IMR-90 (cell line): Measurements from ENCODE around the gene CTCF. TPM values are rescaled to one million over a fixed set of nuclear protein-coding genes. Genes with fewer than 3 reads are reported as not detected.

Experiments
- ATAC-seq: fragments of 200-7000 bp; cut with Tn5 transposase; 2 replicates; pipeline ENCODE4 v1.9.1; 2020; ENCODE audit warnings: low read depth, mild to moderate bottlenecking, moderate library complexity
- BruUV-seq: library from RNA; stranded (reverse); fragments of 400-500 nt; replicated peaks from 2 replicates; lab custom pipeline; 2021; lab: Mats Ljungman, UMichigan
- CTCF ChIA-PET: fragments of 300-600 bp; formaldehyde crosslinking; extraction: SDS; loops from one replicate; lab custom pipeline; 2021; ENCODE audit warnings: antibody characterized with exemption; lab: Yijun Ruan, JAX
- POLR2A ChIA-PET: fragments of 300-600 bp; sonication (Branson Sonifier 250); formaldehyde crosslinking; loops from one replicate; lab custom pipeline; 2022; ENCODE audit warnings: antibody characterized with exemption; ENCODE audit not compliant: unreplicated experiment; lab: Charles Lee
- DNase-seq: peaks from one replicate; pipeline ENCODE4 v3.0.0; 2013
- H2AFZ ChIP-seq: replicated peaks from 2 replicates; pipeline ENCODE3; 2013; ENCODE audit warnings: low read length, mild to moderate bottlenecking; ENCODE audit not compliant: poor library complexity
- H2AK5ac ChIP-seq: 2 replicates; pipeline ENCODE4 v1.6.1; 2013; ENCODE audit warnings: low read depth, low read length, inconsistent platforms
- H2AK9ac ChIP-seq: replicated peaks from 2 replicates; pipeline ENCODE3; 2013; ENCODE audit warnings: mild to moderate bottlenecking, low read depth, low read length, moderate library complexity; ENCODE audit not compliant: poor library complexity
- H2BK120ac ChIP-seq: 2 replicates; pipeline ENCODE4 v1.6.1; 2013; ENCODE audit warnings: low read depth, low read length, inconsistent platforms
- H2BK15ac ChIP-seq: 3 replicates; pipeline ENCODE4 v1.6.1; 2013; ENCODE audit warnings: low read depth, low read length, inconsistent platforms
- H2BK20ac ChIP-seq: 2 replicates; pipeline ENCODE4 v1.6.1; 2013; ENCODE audit warnings: low read depth, mild to moderate bottlenecking, inconsistent platforms, low read length, moderate library complexity
- H2BK5ac ChIP-seq: 2 replicates; pipeline ENCODE4 v1.6.1; 2013; ENCODE audit warnings: mild to moderate bottlenecking, low read depth, low read length, inconsistent platforms; ENCODE audit not compliant: poor library complexity, severe bottlenecking
- H3K14ac ChIP-seq: replicated peaks from 2 replicates; pipeline ENCODE4 v1.6.1; 2013; ENCODE audit warnings: low read depth, low read length, inconsistent platforms
- H3K18ac ChIP-seq: 2 replicates; pipeline ENCODE4 v1.6.1; 2013; ENCODE audit warnings: low read depth, low read length, control low read depth
- H3K23ac ChIP-seq: 2 replicates; pipeline ENCODE4 v1.6.1; 2013; ENCODE audit warnings: low read depth, low read length, inconsistent platforms
- H3K27ac ChIP-seq: 2 replicates; pipeline ENCODE4 v1.5.1; 2013; ENCODE audit warnings: mild to moderate bottlenecking, control low read depth, low read length; ENCODE audit not compliant: insufficient read depth
- H3K27me3 ChIP-seq: 2 replicates; pipeline ENCODE4 v1.6.1; 2013; ENCODE audit warnings: low read length; ENCODE audit not compliant: control insufficient read depth, insufficient read depth
- H3K36me3 ChIP-seq: 2 replicates; pipeline ENCODE4 v1.6.1; 2013; ENCODE audit warnings: low read length, mixed read lengths; ENCODE audit not compliant: control insufficient read depth, insufficient read depth
- H3K4ac ChIP-seq: 2 replicates; pipeline ENCODE4 v1.6.1; 2013; ENCODE audit warnings: low read depth, low read length, inconsistent platforms
- H3K4me1 ChIP-seq: 2 replicates; pipeline ENCODE4 v1.6.1; 2013; ENCODE audit warnings: low read length, mixed read lengths; ENCODE audit not compliant: control insufficient read depth, insufficient read depth
- H3K4me2 ChIP-seq: 2 replicates; pipeline ENCODE4 v1.6.1; 2013; ENCODE audit warnings: low read depth, mild to moderate bottlenecking, control low read depth, low read length, moderate library complexity
- H3K4me3 ChIP-seq: 2 replicates; pipeline ENCODE4 v1.5.1; 2013; ENCODE audit warnings: low read depth, mild to moderate bottlenecking, control low read depth, low read length, moderate library complexity; ENCODE audit not compliant: insufficient read depth
- H3K56ac ChIP-seq: 2 replicates; pipeline ENCODE4 v1.6.1; 2013; ENCODE audit warnings: low read length, inconsistent platforms; ENCODE audit not compliant: insufficient read depth; ENCODE audit errors: extremely low read depth
- H3K79me1 ChIP-seq, 2 experiments: 2 replicates each; pipeline ENCODE4 v1.6.1; 2013; ENCODE audit warnings: low read length in 2 of 2, inconsistent platforms in 1 of 2, low read depth in 1 of 2
- H3K9ac ChIP-seq: 2 replicates; pipeline ENCODE4 v1.6.1; 2013; ENCODE audit warnings: low read depth, low read length, control low read depth
- H3K9me1 ChIP-seq: 2 replicates; pipeline ENCODE4 v1.6.1; 2013; ENCODE audit warnings: low read length, inconsistent platforms; ENCODE audit not compliant: insufficient read depth
- H3K9me3 ChIP-seq: 2 replicates; pipeline ENCODE4 v1.6.1; 2013; ENCODE audit warnings: low read length; ENCODE audit not compliant: control insufficient read depth, insufficient read depth
- H4K20me1 ChIP-seq: 2 replicates; pipeline ENCODE4 v1.6.1; 2013; ENCODE audit warnings: low read length, inconsistent platforms; ENCODE audit not compliant: insufficient read depth
- H4K5ac ChIP-seq: 2 replicates; pipeline ENCODE4 v1.6.1; 2013; ENCODE audit warnings: mild to moderate bottlenecking, low read depth, low read length, control low read depth
- H4K8ac ChIP-seq, 2 experiments: 2 replicates each; pipeline ENCODE4 v1.6.1; 2013; ENCODE audit warnings: low read depth in 2 of 2, low read length in 2 of 2, control low read depth in 1 of 2, inconsistent platforms in 1 of 2
- H4K91ac ChIP-seq: 2 replicates; pipeline ENCODE4 v1.6.1; 2013; ENCODE audit warnings: low read depth, low read length, inconsistent platforms; ENCODE audit not compliant: insufficient read depth
- CEBPB ChIP-seq: IDR thresholded peaks from 2 replicates; pipeline ENCODE4 v1.6.1; 2012; ENCODE audit warnings: low read depth, low read length, improper control_type of control experiment
- FOS ChIP-seq: fragments of 150-350 bp; IDR thresholded peaks from 2 replicates; pipeline ENCODE4 v1.6.1; 2016; ENCODE audit warnings: low read depth, low read length
- MAFK ChIP-seq: IDR thresholded peaks from 2 replicates; pipeline ENCODE4 v1.6.1; 2012; ENCODE audit warnings: low read depth, low read length, improper control_type of control experiment
- MAZ ChIP-seq: IDR thresholded peaks from 2 replicates; pipeline ENCODE4 v1.6.1; 2012; ENCODE audit warnings: low read depth, mild to moderate bottlenecking, low read length, improper control_type of control experiment, moderate library complexity, borderline replicate concordance
- RAD21 ChIP-seq: IDR thresholded peaks from 2 replicates; pipeline ENCODE4 v1.6.1; 2012; ENCODE audit warnings: low read length, improper control_type of control experiment
- RFX5 ChIP-seq: IDR thresholded peaks from 2 replicates; pipeline ENCODE4 v1.8.0; 2012; ENCODE audit warnings: low read depth, mild to moderate bottlenecking, low read length, moderate library complexity
- SMC3 ChIP-seq: fragments of 150-350 bp; IDR thresholded peaks from 2 replicates; pipeline ENCODE4 v1.6.1; 2016; ENCODE audit warnings: low read depth, mild to moderate bottlenecking, antibody characterized with exemption, low read length, moderate library complexity
- WGBS, 2 experiments: methylation state at CpG; one replicate each; pipeline versions ENCODE4 v1.1.5 to v1.1.7; 2013; ENCODE audit warnings: missing lambda C conversion rate in 2 of 2; ENCODE audit not compliant: insufficient read length in 1 of 2; ENCODE audit errors: extremely low coverage in 2 of 2; 5-methylcytosine and 5-hydroxymethylcytosine counted together
- dilution Hi-C: fragments of 300-500 bp; cut with HindIII; formaldehyde crosslinking; loops from one replicate; pipeline ENCODE4 v1.14.3; 2018; ENCODE audit warnings: low sequenced_read_pairs; ENCODE audit not compliant: unreplicated experiment
- in situ Hi-C: fragments of 300-500 bp; cut with MboI; formaldehyde crosslinking; loops from 3 replicates; pipeline ENCODE4 v1.14.3; 2019; ENCODE audit warnings: low sequenced_read_pairs, inconsistent platforms, mixed read lengths
- intact Hi-C: fragments of 100-400 bp; cut with micrococcal nuclease; formaldehyde crosslinking; loops from 2 replicates; pipeline ENCODE4 v1.10.0; 2022
- polyA plus RNA-seq, 3 experiments: library from polyadenylated mRNA; depleted of rRNA; stranded (reverse); fragments of >200 nt; gene quantifications; 2 replicates each; pipeline ENCODE4 v1.2.3, GENCODE V29; 2012; ENCODE audit warnings: low replicate concordance in 1 of 3
- total RNA-seq: library from RNA; depleted of rRNA; stranded (reverse); fragments of >200 nt; gene quantifications from 2 replicates; pipeline ENCODE4 v1.2.3, GENCODE V29; 2012
- TF ChIP-seq, protein P1 (sequence below): fragments of 150-350 bp; IDR thresholded peaks from 2 replicates; pipeline ENCODE4 v1.6.1; 2016; ENCODE audit warnings: low read depth, mild to moderate bottlenecking, low read length, moderate library complexity, borderline replicate concordance

CTCF gene
- total and polyA plus RNA-seq, 2 of the 4 experiments (the other 2 are of a cell fraction), result 16.1 to 22.8 TPM

DNA sequence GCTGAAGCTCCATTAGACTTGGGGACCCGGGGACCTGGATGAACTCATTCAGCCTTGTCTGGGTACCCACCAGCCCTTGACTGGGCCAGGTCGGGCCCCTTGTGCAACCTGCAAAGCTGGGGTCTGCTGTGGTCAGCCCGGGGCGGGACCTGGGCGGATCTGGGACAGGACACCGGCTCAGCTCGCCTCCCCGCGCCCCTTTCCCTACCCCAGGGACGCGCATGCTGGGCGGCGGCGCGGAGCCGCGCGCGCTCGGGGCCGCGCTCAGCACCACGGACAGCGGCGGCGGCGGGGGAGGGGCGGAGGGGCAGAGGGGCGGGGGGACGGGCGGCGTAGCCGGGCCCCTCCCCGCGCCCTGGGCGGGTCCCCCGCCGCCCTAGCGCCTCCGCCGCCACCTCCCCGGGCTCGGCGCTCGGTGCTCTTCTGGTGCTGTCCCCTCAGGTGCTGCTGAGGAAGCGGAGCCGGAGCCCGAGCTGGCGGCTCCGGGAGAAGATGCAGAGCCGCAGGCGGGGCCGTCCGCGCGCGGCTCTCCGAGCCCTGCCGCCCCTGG is 90.3 kb downstream of the CTCF start:
- H3K18ac ChIP-seq, result no peak overlapping the region
- peak overlapping the region; percentile 7; the same call in 1 of the 2 replicates for H3K4me2 ChIP-seq
- ATAC-seq, result peak; percentile 73
- no peak overlapping the region for H3K9ac ChIP-seq
- no peak overlapping the region for H2BK20ac ChIP-seq
- no peak for DNase-seq
- H3K4me1 ChIP-seq, result peaks cover 4% of the 10 kb centered on the region; the same call in 1 of the 2 replicates
- no peaks in the 10 kb centered on the region for H3K36me3 ChIP-seq
- no peak overlapping the region for H3K56ac ChIP-seq
- H3K23ac ChIP-seq, result no peak overlapping the region
- peak overlapping the region; percentile 51 for H3K4me3 ChIP-seq
- H3K27ac ChIP-seq, result no peak overlapping the region
- peaks cover 3% of the 10 kb centered on the region; the same call in 1 of the 2 replicates for H3K9me1 ChIP-seq
- no peak overlapping the region for H4K91ac ChIP-seq
- peak overlapping the region; percentile 37 for H2AK9ac ChIP-seq
- H4K5ac ChIP-seq, result no peak overlapping the region
- intact Hi-C loops (no loop called here), dilution Hi-C loops (no loop called here), in situ Hi-C loops (no loop called here)
- H4K8ac ChIP-seq, result no peak overlapping the region
- no TSS peak for BruUV-seq
- peaks cover 9% of the 10 kb centered on the region for H4K20me1 ChIP-seq
- ChIA-PET CTCF (no interaction called here), POLR2A (no interaction called here)
- no peaks in the 10 kb centered on the region for H3K9me3 ChIP-seq
- H2BK120ac ChIP-seq, result no peak overlapping the region
- H2AFZ ChIP-seq, result peak overlapping the region; percentile 67
- no peak overlapping the region for H3K14ac ChIP-seq
- no peaks in the 10 kb centered on the region for H3K79me1 ChIP-seq
- no peak for TF ChIP-seq SMC3
- no peak for TF ChIP-seq MAZ
- TF ChIP-seq, protein P1, sequence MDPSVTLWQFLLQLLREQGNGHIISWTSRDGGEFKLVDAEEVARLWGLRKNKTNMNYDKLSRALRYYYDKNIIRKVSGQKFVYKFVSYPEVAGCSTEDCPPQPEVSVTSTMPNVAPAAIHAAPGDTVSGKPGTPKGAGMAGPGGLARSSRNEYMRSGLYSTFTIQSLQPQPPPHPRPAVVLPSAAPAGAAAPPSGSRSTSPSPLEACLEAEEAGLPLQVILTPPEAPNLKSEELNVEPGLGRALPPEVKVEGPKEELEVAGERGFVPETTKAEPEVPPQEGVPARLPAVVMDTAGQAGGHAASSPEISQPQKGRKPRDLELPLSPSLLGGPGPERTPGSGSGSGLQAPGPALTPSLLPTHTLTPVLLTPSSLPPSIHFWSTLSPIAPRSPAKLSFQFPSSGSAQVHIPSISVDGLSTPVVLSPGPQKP, result no peak
- TF ChIP-seq CEBPB, result no peak
- no peak for TF ChIP-seq FOS
- TF ChIP-seq MAFK, result no peak
- no peak for TF ChIP-seq RFX5
- no peak for TF ChIP-seq RAD21
- 1% methylated on average over 25 of the region's 59 CpGs; no CpG with 5 or more reads in 1 of the 2 experiments for WGBS, 2 experiments
- H2AK5ac ChIP-seq, result no peak overlapping the region
- no peak overlapping the region for H2BK15ac ChIP-seq
- no peak overlapping the region for H3K4ac ChIP-seq
- H2BK5ac ChIP-seq, result no peak overlapping the region
- H3K27me3 ChIP-seq, result peaks cover 47% of the 10 kb centered on the region
